ENCODE data around the gene ISCA2.

ISCA2 gene

DNA sequence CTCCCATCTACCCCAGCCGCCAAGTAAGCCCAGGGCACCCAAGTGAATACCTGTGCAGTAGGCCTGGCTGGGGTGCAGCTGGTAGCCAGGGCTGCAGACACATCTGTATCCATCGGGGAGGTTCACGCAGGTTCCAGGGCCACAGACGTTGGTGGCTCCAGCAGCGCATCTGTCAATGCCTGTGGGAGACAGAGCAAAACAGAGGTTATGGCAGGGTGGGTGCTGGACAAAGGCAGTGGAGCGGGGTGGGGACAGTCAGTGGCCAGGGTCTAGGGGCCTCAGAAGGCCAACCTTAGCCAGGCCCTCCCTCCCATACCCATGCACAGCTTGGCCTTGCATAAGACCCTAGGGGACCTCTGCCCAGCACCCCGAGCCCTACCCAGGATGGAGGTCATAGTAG, 29.2 kb downstream of the ISCA2 start:
- H3K4me1 ChIP-seq (ENCODE audit: control insufficient read depth, insufficient read depth, low read length) = peaks cover 21% of the 10 kb centered on the region
- H3K4me2 ChIP-seq (ENCODE audit: low read length) = no peak overlapping the region
- H3K9ac ChIP-seq (ENCODE audit: low read depth, low read length) = no peak overlapping the region
- no peak overlapping the region for H3K4me3 ChIP-seq (ENCODE audit: low read length)
- peaks cover 78% of the 10 kb centered on the region for H3K36me3 ChIP-seq (ENCODE audit: insufficient read depth, low read length)
- H3K9me3 ChIP-seq (replicated peaks; ENCODE audit: low read length) = no peaks in the 10 kb centered on the region
- H3K27me3 ChIP-seq (ENCODE audit: control insufficient read depth, insufficient read depth, low read length) = no peaks in the 10 kb centered on the region

DNA sequence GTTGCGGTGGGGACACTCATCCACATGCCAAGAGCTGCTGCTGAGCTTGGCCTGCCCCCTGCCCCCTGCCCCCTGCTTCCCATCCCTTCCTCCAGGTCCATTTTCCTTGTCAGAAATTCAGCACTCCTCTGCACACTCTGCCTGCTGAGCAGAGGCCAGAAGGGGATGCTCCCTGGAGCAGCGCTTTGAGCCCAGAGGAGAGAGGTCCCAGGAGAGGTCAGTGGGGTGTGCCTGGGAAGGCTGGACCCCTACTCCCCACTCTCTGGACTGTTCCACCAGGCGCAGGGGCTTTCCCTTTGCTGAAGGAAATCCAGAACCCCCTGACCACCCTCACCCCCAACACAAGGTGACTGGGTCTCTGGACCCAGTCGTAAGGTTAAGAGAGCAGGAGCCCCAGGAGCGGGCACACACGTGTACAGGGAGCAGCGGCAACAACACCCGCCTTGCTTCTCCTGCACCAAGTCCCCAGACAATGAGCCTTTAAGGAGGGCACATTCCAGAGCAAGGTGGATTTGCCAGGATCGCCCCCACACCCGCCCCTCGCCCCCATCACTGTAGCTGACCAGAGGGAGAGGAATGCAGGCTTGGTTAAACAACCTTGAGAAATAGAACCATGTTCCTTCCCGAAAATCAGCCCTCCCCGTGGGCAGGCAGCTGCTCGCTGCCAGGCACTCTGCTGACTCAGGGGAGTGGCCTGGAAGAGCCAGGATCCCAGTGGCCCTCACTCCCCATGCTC, 30.7 kb downstream of the ISCA2 start:
- Histone ChIP-seq H3K9ac (ENCODE audit: low read depth, low read length) (no peak overlapping the region), H3K4me1 (ENCODE audit: control insufficient read depth, insufficient read depth, low read length) (peaks cover 21% of the 10 kb centered on the region), H3K27me3 (ENCODE audit: control insufficient read depth, insufficient read depth, low read length) (no peaks in the 10 kb centered on the region), H3K4me3 (ENCODE audit: low read length) (no peak overlapping the region), H3K36me3 (ENCODE audit: insufficient read depth, low read length) (peaks cover 77% of the 10 kb centered on the region), H3K9me3 (replicated peaks; ENCODE audit: low read length) (no peaks in the 10 kb centered on the region), H3K4me2 (ENCODE audit: low read length) (no peak overlapping the region)

DNA sequence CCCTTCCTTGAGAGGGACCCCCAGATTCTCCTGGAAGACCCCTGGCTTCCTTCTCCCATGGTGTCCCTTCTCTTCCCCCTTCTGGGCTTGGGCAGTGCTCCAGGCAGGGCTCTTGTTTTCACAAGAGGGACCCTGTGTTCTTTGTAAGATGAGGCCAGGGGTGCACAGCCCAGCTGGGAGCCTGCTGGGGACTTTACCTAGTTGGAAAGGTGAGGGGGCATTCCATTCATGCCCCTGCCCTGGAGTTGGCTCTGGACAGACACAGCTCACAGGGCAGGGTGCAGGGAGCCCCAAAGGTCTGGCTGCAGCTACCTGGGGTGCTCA, 31.2 kb downstream of the ISCA2 start:
- H3K36me3 ChIP-seq (ENCODE audit: insufficient read depth, low read length) = peaks cover 78% of the 10 kb centered on the region
- no peak overlapping the region for H3K4me3 ChIP-seq (ENCODE audit: low read length)
- no peak overlapping the region for H3K4me2 ChIP-seq (ENCODE audit: low read length)
- peaks cover 21% of the 10 kb centered on the region for H3K4me1 ChIP-seq (ENCODE audit: control insufficient read depth, insufficient read depth, low read length)
- H3K27me3 ChIP-seq (ENCODE audit: control insufficient read depth, insufficient read depth, low read length) = no peaks in the 10 kb centered on the region
- H3K9ac ChIP-seq (ENCODE audit: low read depth, low read length) = no peak overlapping the region
- H3K9me3 ChIP-seq (replicated peaks; ENCODE audit: low read length) = no peaks in the 10 kb centered on the region

DNA sequence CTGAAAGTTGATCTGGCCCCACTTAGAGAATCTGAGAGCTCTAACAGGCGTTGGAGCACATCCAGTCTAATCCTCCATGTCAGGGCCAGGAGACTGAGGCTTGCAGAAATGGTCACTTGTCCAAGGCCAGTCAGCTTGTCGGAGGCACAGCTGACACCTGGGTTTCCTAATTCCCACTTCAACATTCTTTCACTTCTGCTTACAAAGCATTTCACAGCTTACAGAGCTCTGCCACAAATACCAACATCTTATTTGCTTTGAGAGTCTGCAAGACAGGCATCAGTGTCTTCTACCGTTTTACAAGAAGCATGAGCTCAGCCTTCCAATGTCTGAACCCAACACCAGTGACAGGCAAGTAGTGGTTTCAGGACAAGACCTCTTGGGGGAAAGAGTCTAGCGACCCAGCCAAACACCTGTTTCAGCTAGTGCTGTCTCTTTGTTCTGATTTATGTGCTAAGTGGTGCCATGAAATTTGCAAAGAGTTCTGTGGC, 31.8 kb downstream of the ISCA2 start:
- Histone ChIP-seq H3K4me3 (ENCODE audit: low read length) (no peak overlapping the region), H3K9ac (ENCODE audit: low read depth, low read length) (no peak overlapping the region), H3K4me2 (ENCODE audit: low read length) (no peak overlapping the region), H3K9me3 (replicated peaks; ENCODE audit: low read length) (no peaks in the 10 kb centered on the region), H3K4me1 (ENCODE audit: control insufficient read depth, insufficient read depth, low read length) (peaks cover 21% of the 10 kb centered on the region), H3K36me3 (ENCODE audit: insufficient read depth, low read length) (peaks cover 79% of the 10 kb centered on the region), H3K27me3 (ENCODE audit: control insufficient read depth, insufficient read depth, low read length) (no peaks in the 10 kb centered on the region)

DNA sequence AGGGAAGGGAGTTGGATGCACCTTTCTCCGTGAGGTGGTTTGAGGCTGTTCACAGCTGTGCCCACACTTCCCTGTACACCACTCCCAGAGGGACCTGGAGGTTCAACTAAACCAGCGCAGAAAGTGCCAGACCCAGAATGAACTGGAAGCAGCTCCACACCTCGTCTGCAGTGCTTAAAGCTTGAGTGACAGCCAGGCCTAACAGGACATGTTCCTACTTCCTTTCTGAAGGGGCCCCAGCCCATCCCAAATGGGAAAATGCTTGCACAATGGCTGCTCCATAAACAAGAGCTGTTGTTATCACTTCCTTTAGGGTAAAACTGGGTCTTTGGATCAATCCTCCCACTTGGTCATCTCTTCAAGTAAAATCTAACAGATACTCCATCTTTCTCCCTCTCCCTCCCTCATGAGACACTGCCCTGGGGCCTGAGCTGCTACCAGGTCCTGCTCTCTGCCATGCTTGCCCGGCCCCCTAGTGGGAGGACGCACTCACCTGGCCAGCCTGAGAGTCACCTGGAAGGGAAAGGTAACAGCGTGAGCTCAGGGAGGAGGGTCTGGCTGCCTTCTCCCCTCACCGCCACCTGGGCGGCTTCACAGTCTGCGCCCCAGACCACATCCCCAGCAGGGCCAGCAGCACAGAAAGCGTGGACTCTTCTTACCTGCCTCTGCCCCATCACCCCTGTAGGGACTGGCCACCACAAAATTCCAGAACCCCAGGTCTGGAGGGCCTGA, 33.5 kb downstream of the ISCA2 start:
- H3K4me2 ChIP-seq (ENCODE audit: low read length) = no peak overlapping the region
- H3K9me3 ChIP-seq (replicated peaks; ENCODE audit: low read length) = no peaks in the 10 kb centered on the region
- no peak overlapping the region for H3K4me3 ChIP-seq (ENCODE audit: low read length)
- H3K9ac ChIP-seq (ENCODE audit: low read depth, low read length) = no peak overlapping the region
- no peaks in the 10 kb centered on the region for H3K27me3 ChIP-seq (ENCODE audit: control insufficient read depth, insufficient read depth, low read length)
- H3K36me3 ChIP-seq (ENCODE audit: insufficient read depth, low read length) = peaks cover 75% of the 10 kb centered on the region
- peaks cover 21% of the 10 kb centered on the region for H3K4me1 ChIP-seq (ENCODE audit: control insufficient read depth, insufficient read depth, low read length)

DNA sequence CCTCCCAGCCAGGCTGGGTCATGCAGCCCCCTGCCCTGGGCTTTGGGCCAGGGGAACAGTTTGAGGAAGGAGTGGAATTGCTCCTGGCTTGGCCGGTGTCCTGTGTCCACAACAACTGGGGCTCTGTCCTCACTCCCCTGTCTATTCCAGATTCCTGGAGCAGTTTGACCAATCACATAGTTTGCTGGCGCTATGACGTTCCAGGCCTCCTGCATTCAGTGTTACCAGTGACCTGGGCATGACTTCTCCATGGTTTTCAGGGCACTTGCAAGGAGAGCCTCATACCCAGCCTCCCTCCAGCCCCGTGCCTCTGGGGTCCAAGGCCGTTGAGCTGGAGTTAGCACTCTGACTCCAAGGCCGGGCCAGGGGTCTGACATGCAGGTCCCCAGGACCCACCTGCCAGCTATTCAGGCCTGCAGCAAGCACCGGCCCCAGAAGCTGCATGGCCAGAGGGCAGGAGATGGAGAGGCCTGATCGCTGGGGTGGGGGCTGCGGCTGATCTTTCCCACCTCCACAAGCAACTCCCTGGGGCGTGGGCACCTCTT, 34.2 kb downstream of the ISCA2 start:
- no peaks in the 10 kb centered on the region for H3K27me3 ChIP-seq (ENCODE audit: control insufficient read depth, insufficient read depth, low read length)
- peaks cover 21% of the 10 kb centered on the region for H3K4me1 ChIP-seq (ENCODE audit: control insufficient read depth, insufficient read depth, low read length)
- H3K9me3 ChIP-seq (replicated peaks; ENCODE audit: low read length) = no peaks in the 10 kb centered on the region
- H3K36me3 ChIP-seq (ENCODE audit: insufficient read depth, low read length) = peaks cover 74% of the 10 kb centered on the region
- no peak overlapping the region for H3K4me3 ChIP-seq (ENCODE audit: low read length)
- no peak overlapping the region for H3K4me2 ChIP-seq (ENCODE audit: low read length)
- H3K9ac ChIP-seq (ENCODE audit: low read depth, low read length) = no peak overlapping the region

DNA sequence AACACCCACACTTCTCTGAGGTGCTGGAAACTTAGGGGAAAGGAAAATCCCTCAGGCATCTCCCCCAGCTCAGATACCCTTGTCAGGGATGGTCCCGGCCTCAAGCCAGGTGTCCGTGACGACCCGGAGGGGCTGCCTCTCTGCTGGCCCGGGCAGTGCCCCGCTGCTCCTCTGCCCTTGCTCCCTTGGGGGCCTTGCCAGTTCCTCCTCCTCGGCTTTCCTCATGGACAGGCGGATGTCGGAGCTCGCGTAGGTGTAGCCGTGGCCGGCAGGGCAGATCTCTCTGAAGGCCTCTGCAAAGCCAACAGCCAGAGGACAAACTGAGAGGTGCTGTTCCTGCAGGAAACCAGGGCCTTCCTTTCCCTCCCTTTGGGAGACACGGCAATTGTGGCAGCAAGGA, 34.8 kb downstream of the ISCA2 start:
- no peaks in the 10 kb centered on the region for H3K27me3 ChIP-seq (ENCODE audit: control insufficient read depth, insufficient read depth, low read length)
- H3K9me3 ChIP-seq (replicated peaks; ENCODE audit: low read length) = no peaks in the 10 kb centered on the region
- peaks cover 21% of the 10 kb centered on the region for H3K4me1 ChIP-seq (ENCODE audit: control insufficient read depth, insufficient read depth, low read length)
- no peak overlapping the region for H3K4me2 ChIP-seq (ENCODE audit: low read length)
- no peak overlapping the region for H3K4me3 ChIP-seq (ENCODE audit: low read length)
- H3K36me3 ChIP-seq (ENCODE audit: insufficient read depth, low read length) = peaks cover 78% of the 10 kb centered on the region
- H3K9ac ChIP-seq (ENCODE audit: low read depth, low read length) = no peak overlapping the region

DNA sequence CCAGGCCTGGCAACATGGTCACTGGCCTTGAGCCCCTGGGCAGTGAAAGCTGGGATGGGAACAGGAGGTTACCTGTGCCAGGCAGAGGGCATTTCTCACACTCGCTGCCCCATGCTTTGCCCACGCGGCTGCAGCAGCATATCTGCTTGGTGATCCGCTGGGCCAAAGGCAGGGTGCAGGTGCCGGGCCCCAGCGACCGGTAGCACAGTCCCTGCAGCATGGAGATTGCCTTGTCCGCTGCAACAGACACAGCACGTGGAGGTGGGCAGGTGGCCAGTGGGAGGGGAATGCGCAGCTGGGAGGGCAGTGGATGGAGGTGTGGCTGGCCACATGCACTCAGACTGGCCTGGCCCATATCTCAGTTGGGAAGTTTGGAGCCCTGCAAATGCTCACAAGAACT, 35.3 kb downstream of the ISCA2 start:
- Histone ChIP-seq H3K27me3 (ENCODE audit: control insufficient read depth, insufficient read depth, low read length) (no peaks in the 10 kb centered on the region), H3K9me3 (replicated peaks; ENCODE audit: low read length) (no peaks in the 10 kb centered on the region), H3K9ac (ENCODE audit: low read depth, low read length) (no peak overlapping the region), H3K4me2 (ENCODE audit: low read length) (no peak overlapping the region), H3K4me1 (ENCODE audit: control insufficient read depth, insufficient read depth, low read length) (peaks cover 21% of the 10 kb centered on the region), H3K4me3 (ENCODE audit: low read length) (no peak overlapping the region), H3K36me3 (ENCODE audit: insufficient read depth, low read length) (peaks cover 83% of the 10 kb centered on the region)

DNA sequence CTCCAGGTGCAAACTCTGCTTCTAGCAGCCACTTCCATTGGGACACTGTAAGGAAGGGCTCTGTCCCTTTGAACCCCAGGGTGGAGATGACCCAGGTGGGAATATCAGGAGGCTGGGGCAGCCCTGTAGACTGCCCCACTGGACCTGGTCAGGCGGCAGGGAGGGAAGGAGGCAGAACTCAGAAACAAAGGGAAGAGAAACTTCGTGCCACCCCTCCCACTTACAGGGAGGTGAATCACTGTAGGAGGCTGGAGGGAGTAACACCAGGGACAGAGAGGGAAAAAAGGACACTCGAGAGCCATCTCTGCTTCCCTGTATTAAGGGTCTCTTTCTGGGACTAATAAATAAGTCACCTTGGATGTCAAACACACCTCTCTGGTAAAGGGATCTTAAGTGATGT, 37.4 kb downstream of the ISCA2 start:
- H3K9me3 ChIP-seq (replicated peaks; ENCODE audit: low read length) = no peaks in the 10 kb centered on the region
- H3K36me3 ChIP-seq (ENCODE audit: insufficient read depth, low read length) = peaks cover 87% of the 10 kb centered on the region
- H3K4me3 ChIP-seq (ENCODE audit: low read length) = no peak overlapping the region
- peaks cover under 1% of the 10 kb centered on the region for H3K4me1 ChIP-seq (ENCODE audit: control insufficient read depth, insufficient read depth, low read length)
- no peak overlapping the region for H3K9ac ChIP-seq (ENCODE audit: low read depth, low read length)
- H3K27me3 ChIP-seq (ENCODE audit: control insufficient read depth, insufficient read depth, low read length) = no peaks in the 10 kb centered on the region
- no peak overlapping the region for H3K4me2 ChIP-seq (ENCODE audit: low read length)

DNA sequence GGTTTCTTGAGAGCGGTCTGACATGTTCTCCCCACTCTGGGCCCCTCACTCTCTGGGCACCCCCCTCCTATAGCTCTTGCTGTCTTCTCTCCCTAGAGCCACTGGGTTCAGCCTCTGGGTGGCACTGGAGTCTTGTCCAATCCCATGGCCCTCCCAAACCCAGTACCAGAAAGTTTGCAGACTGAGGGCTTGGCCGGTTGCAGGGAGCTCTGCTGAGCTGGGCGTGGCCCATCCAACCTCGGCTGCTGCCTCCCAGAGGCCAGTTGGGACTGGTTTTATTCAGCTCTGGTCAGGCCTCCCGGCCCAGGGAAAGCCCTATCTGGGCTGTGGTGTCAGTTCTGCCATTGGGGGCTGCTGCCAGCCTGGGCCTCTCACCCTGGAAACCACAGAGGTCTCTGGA, 37.9 kb downstream of the ISCA2 start:
- Histone ChIP-seq H3K9me3 (replicated peaks; ENCODE audit: low read length) (no peaks in the 10 kb centered on the region), H3K9ac (ENCODE audit: low read depth, low read length) (peak overlapping the region; percentile 64), H3K4me3 (ENCODE audit: low read length) (no peak overlapping the region), H3K36me3 (ENCODE audit: insufficient read depth, low read length) (peaks cover 83% of the 10 kb centered on the region), H3K4me1 (ENCODE audit: control insufficient read depth, insufficient read depth, low read length) (no peaks in the 10 kb centered on the region), H3K27me3 (ENCODE audit: control insufficient read depth, insufficient read depth, low read length) (no peaks in the 10 kb centered on the region), H3K4me2 (ENCODE audit: low read length) (no peak overlapping the region)

DNA sequence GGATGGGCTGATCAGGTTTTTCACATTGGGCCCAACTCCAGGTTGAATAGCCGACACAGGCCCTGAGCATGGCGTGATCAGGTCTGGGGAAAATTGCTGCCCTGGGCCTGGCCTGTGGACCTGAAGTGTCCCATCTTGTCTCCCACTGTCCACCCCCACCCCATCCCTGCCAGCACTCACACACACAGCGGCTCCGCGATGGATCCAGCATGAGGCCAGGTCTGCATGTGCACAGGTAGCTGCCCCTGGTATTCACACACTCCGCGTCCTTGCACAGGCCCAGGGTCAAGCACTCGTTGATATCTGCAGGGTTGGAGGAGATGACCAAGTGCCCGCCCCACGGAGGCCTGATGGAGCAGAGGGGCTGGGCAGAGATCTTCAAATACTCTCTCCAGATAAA, 38.7 kb downstream of the ISCA2 start:
- Histone ChIP-seq H3K27me3 (ENCODE audit: control insufficient read depth, insufficient read depth, low read length) (no peaks in the 10 kb centered on the region), H3K4me3 (ENCODE audit: low read length) (no peak overlapping the region), H3K36me3 (ENCODE audit: insufficient read depth, low read length) (peaks cover 76% of the 10 kb centered on the region), H3K9ac (ENCODE audit: low read depth, low read length) (peak overlapping the region; percentile 64), H3K4me1 (ENCODE audit: control insufficient read depth, insufficient read depth, low read length) (no peaks in the 10 kb centered on the region), H3K9me3 (replicated peaks; ENCODE audit: low read length) (no peaks in the 10 kb centered on the region), H3K4me2 (ENCODE audit: low read length) (no peak overlapping the region)
